HuH-7.5 (cell line): ENCODE data around the gene CENPF.
"Not testable (repeated sequence)": the region's sequence is repeated elsewhere in the genome, so short reads cannot be mapped to it uniquely, and the experiment has no call there.

Source experiments
- DNase-seq: peaks from one replicate; pipeline ENCODE4 v3.0.0; 2011; ENCODE audit warnings: low spot score

The CENPF gene, protein sequence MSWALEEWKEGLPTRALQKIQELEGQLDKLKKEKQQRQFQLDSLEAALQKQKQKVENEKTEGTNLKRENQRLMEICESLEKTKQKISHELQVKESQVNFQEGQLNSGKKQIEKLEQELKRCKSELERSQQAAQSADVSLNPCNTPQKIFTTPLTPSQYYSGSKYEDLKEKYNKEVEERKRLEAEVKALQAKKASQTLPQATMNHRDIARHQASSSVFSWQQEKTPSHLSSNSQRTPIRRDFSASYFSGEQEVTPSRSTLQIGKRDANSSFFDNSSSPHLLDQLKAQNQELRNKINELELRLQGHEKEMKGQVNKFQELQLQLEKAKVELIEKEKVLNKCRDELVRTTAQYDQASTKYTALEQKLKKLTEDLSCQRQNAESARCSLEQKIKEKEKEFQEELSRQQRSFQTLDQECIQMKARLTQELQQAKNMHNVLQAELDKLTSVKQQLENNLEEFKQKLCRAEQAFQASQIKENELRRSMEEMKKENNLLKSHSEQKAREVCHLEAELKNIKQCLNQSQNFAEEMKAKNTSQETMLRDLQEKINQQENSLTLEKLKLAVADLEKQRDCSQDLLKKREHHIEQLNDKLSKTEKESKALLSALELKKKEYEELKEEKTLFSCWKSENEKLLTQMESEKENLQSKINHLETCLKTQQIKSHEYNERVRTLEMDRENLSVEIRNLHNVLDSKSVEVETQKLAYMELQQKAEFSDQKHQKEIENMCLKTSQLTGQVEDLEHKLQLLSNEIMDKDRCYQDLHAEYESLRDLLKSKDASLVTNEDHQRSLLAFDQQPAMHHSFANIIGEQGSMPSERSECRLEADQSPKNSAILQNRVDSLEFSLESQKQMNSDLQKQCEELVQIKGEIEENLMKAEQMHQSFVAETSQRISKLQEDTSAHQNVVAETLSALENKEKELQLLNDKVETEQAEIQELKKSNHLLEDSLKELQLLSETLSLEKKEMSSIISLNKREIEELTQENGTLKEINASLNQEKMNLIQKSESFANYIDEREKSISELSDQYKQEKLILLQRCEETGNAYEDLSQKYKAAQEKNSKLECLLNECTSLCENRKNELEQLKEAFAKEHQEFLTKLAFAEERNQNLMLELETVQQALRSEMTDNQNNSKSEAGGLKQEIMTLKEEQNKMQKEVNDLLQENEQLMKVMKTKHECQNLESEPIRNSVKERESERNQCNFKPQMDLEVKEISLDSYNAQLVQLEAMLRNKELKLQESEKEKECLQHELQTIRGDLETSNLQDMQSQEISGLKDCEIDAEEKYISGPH (N-terminal part only)

DNA sequence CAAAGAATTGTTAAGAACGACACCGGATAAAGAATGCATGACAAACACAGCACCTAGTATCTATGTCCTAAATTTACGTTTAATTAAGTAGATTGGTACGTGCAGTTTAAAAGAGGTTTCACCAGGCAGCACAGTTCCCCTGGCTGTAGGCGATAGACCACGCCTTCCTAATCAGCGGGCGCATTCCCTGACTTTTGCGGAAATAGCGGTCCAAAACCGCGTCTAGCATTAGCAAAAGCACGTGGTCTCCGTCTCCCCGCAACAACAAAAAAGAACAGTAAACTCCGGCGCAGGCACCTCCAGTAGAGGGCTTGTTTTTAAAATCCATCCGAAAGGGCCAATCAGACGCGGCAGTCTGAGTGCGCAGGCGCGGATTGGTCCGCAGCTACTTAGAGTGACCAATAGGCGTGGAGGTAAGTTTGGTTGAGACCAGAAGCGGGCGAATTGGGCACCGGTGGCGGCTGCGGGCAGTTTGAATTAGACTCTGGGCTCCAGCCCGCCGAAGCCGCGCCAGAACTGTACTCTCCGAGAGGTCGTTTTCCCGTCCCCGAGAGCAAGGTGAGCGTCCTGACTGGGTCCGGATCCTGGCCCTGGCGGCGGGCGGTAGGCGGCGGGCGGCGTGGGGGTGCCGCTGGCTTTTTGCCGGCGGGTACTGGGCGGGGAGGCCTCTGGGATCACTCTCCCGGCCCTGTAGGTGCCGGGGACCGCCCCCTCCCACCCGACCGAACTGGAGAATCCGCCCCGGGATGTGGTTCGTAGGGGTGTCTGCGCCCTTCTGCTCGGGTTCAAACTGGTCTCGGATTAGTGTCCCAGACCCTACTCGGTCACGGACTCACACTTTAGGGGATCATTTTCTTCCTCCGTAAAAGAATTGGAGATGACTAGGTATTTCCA is at the start of gene CENPF:
TSS of gene CENPF (plus strand) at position 432 of the 894 bp plus-strand sequence. CDS start 10,560 bp downstream, outside the sequence.
- DNase-seq = peak; percentile 96

DNA sequence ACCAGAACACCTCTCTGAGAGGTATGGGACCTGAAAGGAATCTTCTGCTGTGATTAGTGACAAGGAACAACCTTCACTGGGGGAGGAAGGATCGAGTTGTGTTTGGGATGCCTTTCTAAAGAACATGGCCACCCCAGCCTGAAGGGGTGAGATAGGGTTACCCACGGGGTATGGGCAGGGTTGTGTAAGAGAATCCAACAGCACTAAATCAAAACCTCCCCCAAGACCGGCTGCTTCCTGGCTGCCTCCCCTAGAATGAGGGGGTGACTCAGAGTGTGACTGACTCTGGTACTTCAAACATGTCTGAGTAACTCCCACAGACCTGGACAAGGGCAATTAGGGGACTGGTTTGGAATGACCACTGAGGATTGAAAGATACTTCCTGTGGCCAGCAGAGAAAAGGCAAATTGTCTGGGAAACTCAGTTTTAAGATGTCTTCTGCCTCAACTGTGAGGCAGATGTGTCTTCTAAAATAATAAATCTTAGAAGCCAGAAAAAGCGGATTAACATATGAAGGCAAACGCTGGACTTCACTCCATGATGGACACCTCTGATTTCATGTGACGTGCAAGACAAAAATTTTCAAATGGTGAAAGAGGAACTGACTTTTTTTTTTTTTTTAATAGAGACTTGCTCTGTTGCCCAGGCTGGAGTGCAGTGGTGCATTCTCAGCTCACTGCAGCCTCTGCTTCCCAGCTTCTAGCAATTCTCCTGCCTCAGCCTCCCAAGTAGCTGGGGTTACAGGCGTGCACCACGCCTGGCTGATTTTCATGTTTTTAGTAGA is 44.9 kb upstream of the CENPF start:
- no peak for DNase-seq

DNA sequence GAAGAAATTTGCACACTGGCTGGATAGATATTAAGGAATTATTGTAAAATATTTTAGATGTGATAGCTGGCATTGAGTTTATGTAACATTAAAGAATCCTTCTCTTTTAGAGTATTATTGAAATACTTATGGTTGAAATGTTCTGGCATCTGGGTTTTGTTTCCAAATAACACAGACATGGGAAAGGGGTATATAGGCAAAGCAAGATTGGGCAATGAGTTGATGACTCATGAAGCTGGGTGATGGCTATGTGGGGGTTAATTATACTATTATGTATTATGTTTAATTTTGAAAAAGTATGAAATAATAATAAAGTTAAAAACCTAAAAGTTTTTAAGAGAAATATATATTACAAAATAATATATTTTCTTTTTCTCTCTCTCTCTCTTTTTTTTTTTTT is 39.1 kb upstream of the CENPF start:
- no peak for DNase-seq

DNA sequence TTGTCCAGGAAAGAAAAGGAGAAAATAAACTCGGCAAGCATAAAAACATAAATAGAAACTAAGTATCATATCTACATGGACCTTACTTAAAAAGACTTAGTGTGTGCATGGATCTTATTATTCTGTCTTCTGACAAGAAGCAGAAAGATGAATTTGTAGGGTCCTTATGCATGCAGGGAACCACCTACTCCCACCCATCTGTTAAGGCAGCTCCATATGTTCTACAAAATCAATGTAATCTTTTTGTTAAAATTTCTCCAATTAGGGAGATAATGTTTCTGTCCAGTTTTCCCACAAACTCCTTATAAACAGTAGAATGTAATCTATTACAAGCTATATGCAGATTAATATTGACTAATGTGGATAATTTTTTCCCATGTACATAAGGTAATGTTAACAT is 37.7 kb upstream of the CENPF start:
- no peak for DNase-seq

DNA sequence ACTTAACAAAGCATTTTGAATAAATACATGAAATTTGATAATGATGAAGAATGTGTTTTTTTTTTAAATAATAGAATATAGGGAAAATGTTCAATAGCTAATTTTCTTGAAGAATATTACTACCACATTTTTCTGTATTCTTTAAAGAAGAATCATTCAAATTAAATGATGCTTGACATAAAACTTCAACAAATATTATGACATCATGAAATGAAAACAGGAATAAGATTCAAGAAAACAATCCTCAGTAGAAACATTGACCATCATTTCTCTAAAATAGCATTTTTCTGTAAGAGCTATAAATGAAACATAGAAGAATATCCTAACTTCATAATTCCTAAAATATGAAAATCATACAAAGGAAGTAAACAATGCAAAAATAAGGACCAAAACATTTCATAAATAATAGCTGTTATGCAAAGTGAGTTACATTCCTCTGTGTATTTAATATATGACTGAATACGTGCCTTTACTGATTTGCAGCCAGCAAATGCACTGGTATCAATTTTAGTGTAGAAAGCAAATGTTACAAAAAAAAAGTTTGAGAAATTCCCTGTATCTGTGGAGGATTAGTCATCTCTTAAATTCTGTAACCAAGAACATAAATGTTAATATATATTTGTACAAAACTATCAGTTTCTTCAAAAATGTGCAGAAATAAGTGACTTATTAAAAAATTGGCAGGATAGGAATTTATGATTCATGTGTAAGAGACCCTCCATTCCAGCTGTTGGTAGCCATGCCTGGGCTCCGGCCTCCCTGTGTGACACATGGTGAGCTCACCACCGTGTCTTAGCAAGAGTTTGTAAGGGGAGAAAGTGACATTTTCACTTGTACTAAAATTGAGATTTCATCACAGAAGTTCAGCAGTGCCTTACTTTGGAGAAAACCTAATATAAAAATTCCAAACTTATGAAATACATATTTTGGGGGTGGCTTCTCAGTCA is 36.6 kb upstream of the CENPF start:
- no peak for DNase-seq

DNA sequence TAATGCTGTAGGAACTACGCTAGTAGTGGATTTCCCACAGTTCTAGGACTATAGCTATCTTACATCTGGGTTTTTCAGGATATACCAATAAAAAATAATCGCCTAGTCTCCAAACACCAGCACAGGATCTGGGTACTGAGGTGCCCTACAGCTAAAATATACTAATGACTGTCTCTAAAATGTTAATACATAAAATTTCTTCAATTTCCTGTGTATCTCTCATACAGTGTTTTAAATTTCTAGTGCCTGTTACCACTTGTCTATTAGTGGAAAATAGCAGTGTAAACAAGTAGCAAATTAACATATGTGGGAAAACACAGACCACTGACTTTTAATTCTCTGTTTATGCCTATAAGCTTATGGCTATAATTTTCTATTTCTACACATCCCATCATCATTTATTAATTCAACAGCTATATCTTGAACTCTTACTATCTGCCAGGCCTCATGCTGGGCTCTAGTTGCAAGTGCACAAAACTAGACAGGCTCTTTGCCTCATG is 35.5 kb upstream of the CENPF start:
- no peak for DNase-seq

DNA sequence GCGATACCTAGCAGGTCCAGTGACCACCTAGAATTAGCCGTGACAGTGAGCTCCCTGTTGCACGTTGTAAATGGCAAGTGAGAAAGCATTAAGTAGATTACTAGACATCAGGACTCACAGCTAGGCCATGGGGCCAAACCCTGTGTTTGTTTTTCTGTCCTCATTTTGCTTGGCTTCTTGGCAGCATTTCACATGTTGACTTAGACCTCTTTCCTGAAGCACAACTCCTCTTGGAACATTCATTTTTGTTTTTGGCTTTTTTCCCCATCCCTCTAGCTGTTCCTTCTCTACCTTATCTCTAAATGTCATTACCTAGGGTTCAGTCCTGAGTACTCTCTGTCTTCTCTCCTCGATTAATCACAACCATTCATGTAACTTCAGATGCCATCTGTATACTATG is 34.7 kb upstream of the CENPF start:
- DNase-seq = no peak

DNA sequence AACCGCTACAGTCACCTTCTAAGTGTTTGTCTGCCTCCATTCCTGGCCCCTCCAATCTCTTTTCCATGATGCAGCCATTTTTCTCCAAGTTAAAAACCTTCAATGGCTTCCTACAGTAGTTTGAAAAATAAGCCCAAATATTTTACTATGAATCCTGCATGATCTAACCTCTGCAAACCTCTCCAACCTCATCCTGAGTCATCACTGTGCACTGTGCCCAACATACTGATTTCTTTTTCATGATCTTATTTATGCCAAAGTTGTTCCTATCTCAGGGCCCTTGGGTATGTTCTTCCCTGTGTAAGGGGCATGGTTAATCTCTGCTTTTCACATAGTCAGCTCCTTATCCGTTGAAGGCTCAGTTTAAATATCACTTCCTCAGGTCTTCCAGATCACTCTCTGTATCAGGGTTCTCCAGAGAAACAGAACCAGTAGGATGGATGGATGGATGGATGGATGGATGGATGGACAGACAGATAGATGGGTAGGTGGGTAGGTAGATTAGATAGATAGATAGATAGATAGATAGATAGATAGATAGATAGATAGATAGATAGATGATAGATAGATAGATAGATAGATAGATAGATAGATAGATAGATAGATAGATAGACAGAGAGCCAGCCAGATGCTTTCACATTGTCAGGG is 33.5 kb upstream of the CENPF start:
- DNase-seq = no peak

DNA sequence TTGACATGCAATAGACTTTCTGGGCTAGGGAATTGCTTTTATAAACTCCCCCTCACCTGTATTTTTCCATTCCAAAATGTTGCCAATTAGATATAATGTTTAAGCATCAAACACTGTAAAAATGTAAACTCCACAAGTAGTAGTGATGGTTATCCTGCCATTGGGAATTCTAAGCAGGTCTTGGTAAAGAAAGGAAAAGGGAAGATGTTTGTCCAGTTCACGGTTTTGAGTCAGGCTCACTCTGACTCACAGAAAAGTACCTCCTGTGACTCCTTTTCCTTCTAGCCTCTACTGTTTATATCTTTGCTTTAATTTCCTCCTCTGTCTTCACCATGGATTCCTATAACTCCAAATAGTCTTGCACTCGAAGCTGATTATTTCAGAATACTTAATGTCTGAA is 32.6 kb upstream of the CENPF start:
- no peak for DNase-seq

DNA sequence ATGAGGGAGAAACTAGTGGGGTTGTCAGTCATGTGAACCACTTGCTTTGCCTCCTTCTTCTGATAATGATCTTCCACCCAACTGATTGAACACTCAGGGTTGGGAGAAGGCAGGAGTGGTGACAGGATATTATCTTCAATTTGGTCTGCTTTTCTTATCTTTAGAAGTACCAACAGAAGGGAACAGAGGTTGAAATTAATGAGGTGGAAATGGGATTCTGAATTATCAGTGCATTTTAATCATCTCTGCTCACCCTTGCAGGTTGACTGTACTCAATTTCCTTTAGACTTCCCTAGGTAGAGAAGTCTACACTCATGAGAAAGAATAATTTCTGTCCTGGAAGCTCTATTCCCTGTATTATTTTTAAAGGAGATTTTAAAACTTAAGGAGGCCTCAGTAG is 31.7 kb upstream of the CENPF start:
- DNase-seq = no peak

DNA sequence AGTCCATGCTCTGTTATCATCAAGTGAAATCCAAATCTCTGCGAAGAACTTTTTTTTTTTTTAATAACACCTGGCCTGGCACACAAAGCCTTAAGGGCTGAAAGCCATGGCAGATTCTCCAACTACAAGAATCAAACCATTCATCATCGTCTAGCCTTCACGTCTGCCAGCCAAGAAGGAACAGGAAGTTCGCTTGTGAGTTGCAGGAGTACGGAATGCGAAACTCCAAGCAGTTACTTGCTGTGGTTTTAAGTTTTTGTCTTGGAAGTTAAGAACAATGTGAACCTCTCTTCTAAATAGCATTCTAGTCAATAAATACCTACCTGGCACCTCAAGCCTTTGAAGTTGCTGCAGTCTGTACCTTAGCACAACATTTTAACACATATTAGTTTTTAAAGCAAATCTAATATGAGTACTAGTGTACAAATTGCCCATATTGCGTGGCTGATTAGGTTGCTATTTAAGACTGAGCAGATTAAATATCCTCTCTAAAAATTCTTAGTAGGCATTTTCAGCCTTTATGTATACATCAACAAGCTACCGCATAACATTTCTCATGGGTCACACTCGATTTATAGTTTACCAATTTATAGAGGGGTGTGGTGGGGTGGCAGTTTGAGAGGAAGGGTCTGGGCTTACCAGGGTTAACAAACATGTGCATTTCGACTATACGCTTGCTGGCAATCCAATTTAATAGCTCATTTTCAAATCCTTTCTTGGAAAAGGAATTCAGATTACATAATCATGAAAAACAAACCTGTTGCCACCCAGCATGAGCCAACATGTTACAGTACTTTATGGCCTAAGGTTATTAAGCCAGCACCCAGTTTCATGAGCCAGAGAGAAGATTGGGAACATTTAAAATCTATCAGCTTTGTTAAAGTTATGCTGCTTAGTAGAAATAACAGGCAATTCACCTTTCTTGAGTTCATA is 29.3 kb upstream of the CENPF start:
- DNase-seq = no peak

DNA sequence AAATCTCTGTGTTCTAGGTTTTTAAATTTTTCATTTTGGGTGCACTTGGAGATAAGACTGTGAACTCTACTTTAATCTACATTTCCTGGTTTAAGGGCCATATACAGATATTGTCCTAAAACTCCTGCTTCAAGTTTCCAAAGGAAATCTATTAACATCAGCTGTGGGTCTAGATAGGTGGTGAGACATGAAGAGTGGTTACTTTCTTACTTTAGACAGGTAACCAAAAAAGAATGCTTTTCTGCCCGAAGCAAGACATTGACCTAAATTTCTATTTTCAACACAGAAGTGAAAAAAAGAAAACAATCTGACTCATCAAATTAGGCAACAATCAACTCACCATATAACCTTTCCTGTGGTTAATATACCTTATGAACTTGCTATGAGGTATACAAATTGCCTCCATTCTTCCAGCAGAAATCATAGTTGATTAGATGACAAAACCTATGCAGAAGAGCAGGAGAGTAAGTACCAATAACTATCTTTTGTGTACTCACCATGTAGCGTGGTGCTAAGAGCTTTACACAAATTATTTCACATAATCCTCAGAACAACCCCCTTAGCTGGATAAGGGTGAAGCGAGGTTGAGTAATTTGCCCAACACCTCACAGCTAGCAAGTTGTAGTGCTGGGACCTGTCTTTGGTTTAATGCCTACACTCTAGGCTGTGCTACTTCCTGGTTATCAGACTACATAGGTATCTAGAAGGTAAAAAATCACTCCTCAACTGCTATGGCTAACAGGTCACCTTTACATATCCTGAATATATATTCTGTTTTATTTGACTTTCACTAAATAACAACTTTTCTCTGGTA is 28.2 kb upstream of the CENPF start:
- DNase-seq = no peak

DNA sequence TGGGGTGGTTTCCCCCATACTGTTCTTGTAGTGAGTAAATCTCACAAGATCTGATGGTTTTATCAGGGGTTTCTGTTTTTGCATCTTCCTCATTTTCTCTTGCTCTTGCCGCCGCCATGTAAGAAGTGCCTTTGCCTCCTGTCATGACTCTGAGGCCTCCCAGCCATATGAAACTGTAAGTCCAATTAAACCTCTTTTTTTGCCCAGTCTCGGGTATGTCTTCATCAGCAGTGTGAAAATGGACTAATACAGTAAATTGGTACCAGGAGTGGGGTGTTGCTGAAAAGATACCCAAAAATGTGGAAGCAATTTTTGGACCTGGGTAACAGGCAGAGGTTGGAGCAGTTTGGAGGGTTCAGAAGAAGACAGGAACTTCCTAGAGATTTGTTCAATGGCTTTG is 26.9 kb upstream of the CENPF start:
- not testable (repeated sequence) for DNase-seq

DNA sequence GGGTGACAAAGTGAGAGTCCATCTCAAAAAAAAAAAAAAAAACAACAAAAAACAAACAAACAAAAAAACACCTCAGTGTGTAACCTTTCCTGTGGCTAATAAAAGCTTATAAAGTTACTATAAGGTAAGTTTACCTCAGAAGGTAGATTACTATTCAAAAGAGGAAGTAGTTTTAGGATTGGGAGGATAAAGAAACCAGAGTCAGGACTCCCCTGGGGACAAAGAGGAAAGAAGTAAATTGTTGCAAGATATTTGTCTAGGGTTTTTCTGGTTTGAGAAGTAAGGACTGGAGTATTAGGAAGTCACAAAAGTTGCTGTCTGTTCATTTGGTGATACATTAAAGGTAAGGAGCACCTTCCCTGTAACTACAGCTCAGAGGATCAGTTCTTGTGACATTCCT is 23.8 kb upstream of the CENPF start:
- no peak for DNase-seq

DNA sequence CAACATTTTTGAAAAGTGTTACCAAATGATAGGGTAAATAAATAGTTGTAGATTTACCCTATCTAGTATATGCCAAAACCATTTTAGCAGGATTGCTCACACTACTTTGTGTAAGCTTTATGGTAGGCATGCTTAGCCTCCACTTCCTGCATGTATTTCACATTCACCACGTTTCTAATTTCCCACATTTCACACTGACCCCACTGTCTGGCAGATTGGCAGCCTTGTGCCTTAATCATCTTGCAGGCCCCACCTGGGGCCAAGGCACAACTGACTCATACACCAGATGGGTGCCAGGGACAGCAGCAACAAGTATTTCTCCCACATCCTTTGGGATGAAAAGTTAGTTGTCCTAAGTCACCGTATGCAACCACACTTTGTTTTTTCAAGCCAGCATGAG is 21.2 kb upstream of the CENPF start:
- no peak for DNase-seq

DNA sequence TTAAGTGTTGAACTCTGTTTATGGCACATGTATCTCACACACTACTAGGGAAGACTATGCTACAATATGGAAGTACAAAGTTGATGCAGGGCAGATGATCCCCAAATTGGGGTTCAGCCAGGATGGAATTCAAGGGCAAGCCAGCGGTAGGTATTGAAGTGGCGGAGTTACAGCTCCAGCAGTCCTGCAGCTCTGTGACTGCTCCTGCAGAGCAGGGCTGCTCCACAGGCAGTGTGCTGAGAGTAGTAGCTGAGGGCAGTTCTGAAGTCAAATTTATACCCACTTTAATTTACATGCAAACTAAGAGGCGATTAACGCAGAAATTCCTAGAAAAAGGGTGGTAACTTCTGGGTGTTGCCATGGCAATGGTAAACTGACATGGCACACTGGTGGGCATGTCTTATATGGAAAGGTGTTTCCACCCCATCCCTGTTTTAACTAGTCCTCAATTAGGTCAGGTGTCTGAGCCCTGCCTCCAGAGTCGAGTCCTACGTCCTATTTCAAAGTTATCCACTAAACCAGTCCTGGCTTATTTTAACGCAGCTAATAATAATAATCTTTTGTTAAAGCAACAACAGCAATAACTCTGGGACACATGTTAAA is 20.6 kb upstream of the CENPF start:
- DNase-seq = no peak
